MM.1S (cell line): Measurements from ENCODE around the gene TOR1AIP2.

ENCODE experiments used
- DNase-seq: peaks from one replicate; pipeline ENCODE4 v3.0.0-alpha.2; 2015
- H2AFZ ChIP-seq: fragments of 300-600 bp; sonication (generic); 2 replicates; pipeline ENCODE4 v1.6.0; 2016; ENCODE audit warnings: antibody characterized with exemption, low read length
- H3F3A ChIP-seq: fragments of 300-600 bp; sonication (generic); 2 replicates; pipeline ENCODE4 v1.6.1; 2016; ENCODE audit warnings: mild to moderate bottlenecking, antibody characterized with exemption, low read length, moderate library complexity, mixed read lengths; ENCODE audit not compliant: insufficient read depth
- H3K27ac ChIP-seq: fragments of 300-600 bp; sonication (generic); 2 replicates; pipeline ENCODE4 v1.5.1; 2016; ENCODE audit warnings: mild to moderate bottlenecking, low read length
- H3K27me3 ChIP-seq: fragments of 300-600 bp; sonication (generic); replicated peaks from 2 replicates; pipeline ENCODE4 v1.6.0; 2016; ENCODE audit warnings: low read length; ENCODE audit not compliant: insufficient read depth
- H3K36me3 ChIP-seq: fragments of 300-600 bp; sonication (generic); replicated peaks from 2 replicates; pipeline ENCODE4 v1.6.1; 2016; ENCODE audit warnings: mild to moderate bottlenecking, low read length, mixed read lengths; ENCODE audit not compliant: insufficient read depth
- H3K4me1 ChIP-seq: fragments of 300-600 bp; sonication (generic); 2 replicates; pipeline ENCODE4 v1.6.1; 2016; ENCODE audit warnings: low read length, mixed read lengths
- H3K4me2 ChIP-seq: fragments of 300-600 bp; sonication (generic); 2 replicates; pipeline ENCODE4 v1.6.0; 2016; ENCODE audit warnings: low read depth, low read length
- H3K4me3 ChIP-seq: fragments of 300-600 bp; sonication (generic); 2 replicates; pipeline ENCODE4 v1.5.1; 2016; ENCODE audit warnings: low read length, mixed read lengths
- H3K79me2 ChIP-seq: fragments of 300-600 bp; sonication (generic); 2 replicates; pipeline ENCODE4 v1.6.1; 2016; ENCODE audit warnings: mixed run types, low read length, mixed read lengths
- H3K9ac ChIP-seq: fragments of 300-600 bp; sonication (generic); 2 replicates; pipeline ENCODE4 v1.6.1; 2016; ENCODE audit warnings: low read length, mixed read lengths
- H3K9me2 ChIP-seq: fragments of 300-600 bp; sonication (generic); replicated peaks from 2 replicates; pipeline ENCODE4 v1.6.1; 2016; ENCODE audit warnings: mild to moderate bottlenecking, low read length, mixed read lengths; ENCODE audit not compliant: insufficient read depth
- H3K9me3 ChIP-seq: fragments of 300-600 bp; sonication (generic); replicated peaks from 2 replicates; pipeline ENCODE4 v1.6.1; 2016; ENCODE audit warnings: mild to moderate bottlenecking, low read length, mixed read lengths; ENCODE audit not compliant: insufficient read depth
- H4K20me1 ChIP-seq: fragments of 300-600 bp; sonication (generic); 2 replicates; pipeline ENCODE4 v1.6.1; 2016; ENCODE audit warnings: mild to moderate bottlenecking, low read length, moderate library complexity, mixed read lengths; ENCODE audit not compliant: insufficient read depth
- EZH2 ChIP-seq: fragments of 300-600 bp; sonication (generic); optimal IDR thresholded peaks from 2 replicates; pipeline ENCODE3; 2017; ENCODE audit warnings: low read depth, mild to moderate bottlenecking, antibody characterized with exemption, low read length, mixed read lengths
- EZH2phosphoT487 ChIP-seq: fragments of 300-600 bp; sonication (generic); IDR thresholded peaks from 2 replicates; pipeline ENCODE4 v1.6.1; 2018; ENCODE audit warnings: antibody characterized with exemption, low read length
- TF ChIP-seq, protein P1 (sequence below): fragments of 300-600 bp; sonication (generic); IDR thresholded peaks from 2 replicates; pipeline ENCODE4 v1.5.1; 2016; ENCODE audit warnings: antibody characterized with exemption, low read length, mixed read lengths

The TOR1AIP2 gene

DNA sequence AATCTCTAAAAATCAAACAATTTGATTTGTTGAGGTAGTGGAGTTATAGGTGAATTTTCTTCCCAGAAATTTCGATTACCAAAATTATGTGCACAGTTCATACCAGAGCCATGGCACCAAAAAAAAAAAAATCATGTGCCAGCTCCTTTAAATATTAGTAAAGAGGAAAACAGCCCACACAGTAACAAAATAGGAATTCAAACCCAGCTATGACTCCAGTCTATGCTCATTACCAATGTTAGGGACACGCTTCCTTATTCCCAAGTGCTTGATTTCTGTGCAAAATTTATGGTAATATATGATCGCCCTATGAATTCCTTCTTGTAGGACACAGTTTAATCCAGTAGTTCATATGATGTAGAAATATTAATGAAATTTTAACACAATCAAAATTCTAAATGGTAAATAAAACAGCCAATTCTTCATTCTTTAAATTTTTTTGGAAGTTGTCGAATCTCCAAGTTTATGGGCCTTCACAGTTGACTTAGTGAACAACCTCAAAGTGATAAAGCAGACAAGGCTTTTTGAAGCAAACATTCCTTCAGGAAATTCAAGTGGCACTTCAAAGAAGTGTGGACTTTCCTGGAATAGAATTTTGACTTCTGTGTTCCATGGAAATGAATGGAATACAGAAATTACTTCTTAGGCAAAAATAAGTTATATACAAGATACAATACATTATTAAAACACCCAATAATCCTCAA is 1.9 kb downstream of the TOR1AIP2 start:
- Histone ChIP-seq H3K27me3 (no peaks in the 10 kb centered on the region), H3K9me2 (no peaks in the 10 kb centered on the region), H3K9me3 (no peaks in the 10 kb centered on the region), H3K36me3 (peaks cover 6% of the 10 kb centered on the region; the same call in 1 of the 2 replicates), H3K4me2 (peak overlapping the region; percentile 68; the same call in 1 of the 2 replicates), H3K79me2 (peaks cover 72% of the 10 kb centered on the region), H4K20me1 (no peaks in the 10 kb centered on the region; the same call in 1 of the 2 replicates), H3K9ac (no peak overlapping the region), H3K4me3 (no peak overlapping the region), H2AFZ (no peak overlapping the region), H3F3A (peaks cover 18% of the 10 kb centered on the region), H3K4me1 (peaks cover 41% of the 10 kb centered on the region), H3K27ac (no peak overlapping the region)
- TF ChIP-seq, protein P1, sequence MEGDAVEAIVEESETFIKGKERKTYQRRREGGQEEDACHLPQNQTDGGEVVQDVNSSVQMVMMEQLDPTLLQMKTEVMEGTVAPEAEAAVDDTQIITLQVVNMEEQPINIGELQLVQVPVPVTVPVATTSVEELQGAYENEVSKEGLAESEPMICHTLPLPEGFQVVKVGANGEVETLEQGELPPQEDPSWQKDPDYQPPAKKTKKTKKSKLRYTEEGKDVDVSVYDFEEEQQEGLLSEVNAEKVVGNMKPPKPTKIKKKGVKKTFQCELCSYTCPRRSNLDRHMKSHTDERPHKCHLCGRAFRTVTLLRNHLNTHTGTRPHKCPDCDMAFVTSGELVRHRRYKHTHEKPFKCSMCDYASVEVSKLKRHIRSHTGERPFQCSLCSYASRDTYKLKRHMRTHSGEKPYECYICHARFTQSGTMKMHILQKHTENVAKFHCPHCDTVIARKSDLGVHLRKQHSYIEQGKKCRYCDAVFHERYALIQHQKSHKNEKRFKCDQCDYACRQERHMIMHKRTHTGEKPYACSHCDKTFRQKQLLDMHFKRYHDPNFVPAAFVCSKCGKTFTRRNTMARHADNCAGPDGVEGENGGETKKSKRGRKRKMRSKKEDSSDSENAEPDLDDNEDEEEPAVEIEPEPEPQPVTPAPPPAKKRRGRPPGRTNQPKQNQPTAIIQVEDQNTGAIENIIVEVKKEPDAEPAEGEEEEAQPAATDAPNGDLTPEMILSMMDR: no peak
- TF ChIP-seq EZH2phosphoT487: no peak
- TF ChIP-seq EZH2: no peak
- no peak for DNase-seq

DNA sequence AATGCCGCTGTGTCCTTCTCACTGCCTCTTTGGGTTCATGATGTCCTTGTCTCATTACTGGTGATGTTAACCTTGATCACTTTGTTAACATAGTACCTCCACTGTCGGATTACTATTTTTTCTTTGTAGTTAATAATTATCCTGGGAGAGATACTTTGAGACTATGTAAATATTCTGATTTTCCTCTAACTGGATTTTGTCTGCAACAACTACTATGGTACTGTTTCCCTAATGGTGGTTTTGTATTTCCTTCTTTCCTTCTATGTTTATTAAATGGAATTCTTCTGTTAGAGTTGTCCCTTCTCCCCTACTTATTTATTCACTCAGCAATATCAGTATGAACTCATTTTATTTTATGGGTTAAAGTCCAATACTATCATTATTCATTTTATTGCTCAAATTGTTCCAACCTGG is 4.2 kb downstream of the TOR1AIP2 start:
- H4K20me1 ChIP-seq: no peaks in the 10 kb centered on the region; the same call in 1 of the 2 replicates
- peaks cover 7% of the 10 kb centered on the region; the same call in 1 of the 2 replicates for H3K36me3 ChIP-seq
- H3F3A ChIP-seq: 0 out of 2 replicates have a peak, but pooled peaks cover 4% of the 10 kb centered on the region
- no peaks in the 10 kb centered on the region for H3K27me3 ChIP-seq
- H3K9ac ChIP-seq: no peak overlapping the region
- no peak overlapping the region for H3K27ac ChIP-seq
- H3K4me1 ChIP-seq: peaks cover 25% of the 10 kb centered on the region
- no peak for DNase-seq
- H3K79me2 ChIP-seq: peaks cover 82% of the 10 kb centered on the region
- no peak overlapping the region for H3K4me3 ChIP-seq
- H3K9me2 ChIP-seq: no peaks in the 10 kb centered on the region
- no peaks in the 10 kb centered on the region for H3K9me3 ChIP-seq
- TF ChIP-seq EZH2phosphoT487 (no peak), EZH2 (no peak)
- TF ChIP-seq, protein P1: no peak
- no peak overlapping the region for H2AFZ ChIP-seq
- no peak overlapping the region for H3K4me2 ChIP-seq

DNA sequence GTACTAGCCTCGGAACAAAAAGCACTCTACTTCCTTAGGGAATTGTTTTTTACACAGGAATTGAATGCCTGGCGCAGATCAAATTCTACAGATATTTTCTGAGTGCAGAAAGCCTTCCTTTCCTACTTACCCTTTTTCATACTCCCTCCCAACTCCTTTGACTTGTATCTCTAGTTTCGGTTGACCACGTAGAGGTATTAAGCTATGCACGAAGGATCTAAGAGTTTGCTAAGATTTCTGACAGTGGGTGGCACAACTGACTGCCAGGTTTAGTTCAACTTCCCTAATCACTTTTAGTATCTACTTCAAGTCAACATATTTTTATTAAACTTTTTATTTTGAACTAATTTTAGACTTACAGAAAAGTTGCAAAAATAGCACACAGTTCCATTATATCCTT is 5.0 kb downstream of the TOR1AIP2 start:
- H4K20me1 ChIP-seq: no peaks in the 10 kb centered on the region; the same call in 1 of the 2 replicates
- H3K9me3 ChIP-seq: no peaks in the 10 kb centered on the region
- H3F3A ChIP-seq: 0 out of 2 replicates have a peak, but pooled peaks cover 3% of the 10 kb centered on the region
- no peak overlapping the region for H2AFZ ChIP-seq
- H3K9me2 ChIP-seq: no peaks in the 10 kb centered on the region
- H3K4me2 ChIP-seq: no peak overlapping the region
- H3K4me3 ChIP-seq: no peak overlapping the region
- DNase-seq: peak; percentile 21
- TF ChIP-seq EZH2 (no peak), EZH2phosphoT487 (no peak)
- TF ChIP-seq, protein P1: no peak
- no peaks in the 10 kb centered on the region for H3K27me3 ChIP-seq
- no peak overlapping the region for H3K9ac ChIP-seq
- H3K79me2 ChIP-seq: peaks cover 90% of the 10 kb centered on the region
- peaks cover 7% of the 10 kb centered on the region; the same call in 1 of the 2 replicates for H3K36me3 ChIP-seq
- peaks cover 18% of the 10 kb centered on the region; the same call in 1 of the 2 replicates for H3K4me1 ChIP-seq
- H3K27ac ChIP-seq: no peak overlapping the region
